CD4-positive, alpha-beta T cell treated with Interleukin-17A for 1 hour (primary cell): ENCODE data around the gene CHST15.
"Not testable (repeated sequence)": the region's sequence is repeated elsewhere in the genome, so short reads cannot be mapped to it uniquely, and the experiment has no call there.

ENCODE experiments used
- DNase-seq: peaks from one replicate; pipeline ENCODE4 v3.0.0-alpha.2; 2020

CHST15 gene

GRCh38 chr10:124123156-124123555 is 29.8 kb upstream of the CHST15 start:
- no peak for DNase-seq

GRCh38 chr10:124122211-124122610 is 28.8 kb upstream of the CHST15 start:
- DNase-seq: no peak

- no peak for DNase-seq
These were observed 27.1 kb upstream of the CHST15 start for GRCh38 chr10:124120410-124121061.

GRCh38 chr10:124119946-124120345 is 26.5 kb upstream of the CHST15 start:
- DNase-seq: no peak

- DNase-seq: no peak
These were observed 25.8 kb upstream of the CHST15 start for GRCh38 chr10:124119216-124119615.

GRCh38 chr10:124117833-124118232 is 24.4 kb upstream of the CHST15 start:
- DNase-seq: no peak

GRCh38 chr10:124117511-124117785 is 24.1 kb upstream of the CHST15 start:
- no peak for DNase-seq

GRCh38 chr10:124116771-124117510 is 23.5 kb upstream of the CHST15 start:
- no peak for DNase-seq

GRCh38 chr10:124114696-124115095 is 21.3 kb upstream of the CHST15 start:
- no peak for DNase-seq

GRCh38 chr10:124112891-124113580 is 19.6 kb upstream of the CHST15 start:
- DNase-seq: no peak

GRCh38 chr10:124110882-124111281 is 17.5 kb upstream of the CHST15 start:
- DNase-seq: no peak

GRCh38 chr10:124109261-124109660 is 15.9 kb upstream of the CHST15 start:
- no peak for DNase-seq

GRCh38 chr10:124107072-124107471 is 13.7 kb upstream of the CHST15 start:
- no peak for DNase-seq

GRCh38 chr10:124106241-124106879 is 13.0 kb upstream of the CHST15 start:
- DNase-seq: no peak

GRCh38 chr10:124105594-124105993 is 12.2 kb upstream of the CHST15 start:
- no peak for DNase-seq

GRCh38 chr10:124105045-124105444 is 11.6 kb upstream of the CHST15 start:
- no peak for DNase-seq

GRCh38 chr10:124104011-124104627 is 10.7 kb upstream of the CHST15 start:
- DNase-seq: no peak

GRCh38 chr10:124101351-124101750 is 8.0 kb upstream of the CHST15 start:
- no peak for DNase-seq

- DNase-seq: not testable (repeated sequence)
These were observed 7.3 kb upstream of the CHST15 start for GRCh38 chr10:124100651-124101050.

- no peak for DNase-seq
These were observed 6.7 kb upstream of the CHST15 start for GRCh38 chr10:124100124-124100523.

- DNase-seq: no peak
These were observed 6.2 kb upstream of the CHST15 start for GRCh38 chr10:124099604-124100003.

GRCh38 chr10:124098575-124098974 is 5.2 kb upstream of the CHST15 start:
- no peak for DNase-seq

- DNase-seq: no peak
These were observed 4.5 kb upstream of the CHST15 start for GRCh38 chr10:124097883-124098282.
